AG04450 (cell line): ENCODE data around the gene SMIM41. TPM values are rescaled to one million over a fixed set of nuclear protein-coding genes. Genes with fewer than 3 reads are reported as not detected.

Experiments
- CTCF ChIA-PET: fragments of 300-600, 350-600 bp; formaldehyde crosslinking; extraction: SDS; loops from one replicate; lab custom pipeline; 2022; ENCODE audit warnings: antibody characterized with exemption, inconsistent platforms; lab: Charles Lee
- POLR2A ChIA-PET: fragments of 350-600 bp; formaldehyde crosslinking; extraction: SDS; loops from one replicate; lab custom pipeline; 2021; ENCODE audit warnings: antibody characterized with exemption, inconsistent platforms; lab: Yijun Ruan, JAX
- DNase-seq: peaks from one replicate; pipeline ENCODE4 v3.0.0-alpha.2; 2011; ENCODE audit warnings: low read depth, low spot score
- H3K27ac ChIP-seq: one replicate; pipeline ENCODE4 v1.5.1; 2012; ENCODE audit warnings: low read depth, low read length, control low read depth
- H3K27me3 ChIP-seq: one replicate; pipeline ENCODE4 v1.6.0; 2012; ENCODE audit warnings: low read length; ENCODE audit not compliant: control insufficient read depth, insufficient read depth
- H3K4me3 ChIP-seq: 2 replicates; pipeline ENCODE4 v1.5.1; 2011; ENCODE audit warnings: mild to moderate bottlenecking, low read depth, low read length, control low read depth
- H3K9me3 ChIP-seq: 2 replicates; pipeline ENCODE4 v1.5.1; 2012; ENCODE audit warnings: low read length; ENCODE audit not compliant: control insufficient read depth, insufficient read depth
- polyA plus RNA-seq: library from polyadenylated mRNA; depleted of rRNA; stranded (reverse); fragments of >200 nt; gene quantifications from 2 replicates; pipeline ENCODE4 v1.2.3, GENCODE V29; 2011; rRNA removed
- TF ChIP-seq, protein P1 (sequence below): IDR thresholded peaks from 2 replicates; pipeline ENCODE4 v1.5.1; 2011; ENCODE audit warnings: low read depth, low read length, control low read depth, inconsistent platforms

SMIM41 gene
- polyA plus RNA-seq, 1 experiment = not detected

GRCh38 chr12:52156757-52157565 is 77.5 kb downstream of the SMIM41 start:
- POLR2A ChIA-PET = no interaction called here
- H3K9me3 ChIP-seq = no peaks in the 10 kb centered on the region; the same call in 1 of the 2 replicates
- TF ChIP-seq, protein P1, sequence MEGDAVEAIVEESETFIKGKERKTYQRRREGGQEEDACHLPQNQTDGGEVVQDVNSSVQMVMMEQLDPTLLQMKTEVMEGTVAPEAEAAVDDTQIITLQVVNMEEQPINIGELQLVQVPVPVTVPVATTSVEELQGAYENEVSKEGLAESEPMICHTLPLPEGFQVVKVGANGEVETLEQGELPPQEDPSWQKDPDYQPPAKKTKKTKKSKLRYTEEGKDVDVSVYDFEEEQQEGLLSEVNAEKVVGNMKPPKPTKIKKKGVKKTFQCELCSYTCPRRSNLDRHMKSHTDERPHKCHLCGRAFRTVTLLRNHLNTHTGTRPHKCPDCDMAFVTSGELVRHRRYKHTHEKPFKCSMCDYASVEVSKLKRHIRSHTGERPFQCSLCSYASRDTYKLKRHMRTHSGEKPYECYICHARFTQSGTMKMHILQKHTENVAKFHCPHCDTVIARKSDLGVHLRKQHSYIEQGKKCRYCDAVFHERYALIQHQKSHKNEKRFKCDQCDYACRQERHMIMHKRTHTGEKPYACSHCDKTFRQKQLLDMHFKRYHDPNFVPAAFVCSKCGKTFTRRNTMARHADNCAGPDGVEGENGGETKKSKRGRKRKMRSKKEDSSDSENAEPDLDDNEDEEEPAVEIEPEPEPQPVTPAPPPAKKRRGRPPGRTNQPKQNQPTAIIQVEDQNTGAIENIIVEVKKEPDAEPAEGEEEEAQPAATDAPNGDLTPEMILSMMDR = peak; percentile 96
- CTCF ChIA-PET = interaction anchor here (0.5 to 4.8 kb wide), 44 partner anchors 8 to 824 kb away, joined by 3 to 103 read pairs (median 4); partner anchors contain the start of genes KRT83, KRT86 and NR4A1
- H3K4me3 ChIP-seq = no peak overlapping the region
- H3K27me3 ChIP-seq = no peaks in the 10 kb centered on the region
- no peak overlapping the region for H3K27ac ChIP-seq
- DNase-seq = no peak

DNA sequence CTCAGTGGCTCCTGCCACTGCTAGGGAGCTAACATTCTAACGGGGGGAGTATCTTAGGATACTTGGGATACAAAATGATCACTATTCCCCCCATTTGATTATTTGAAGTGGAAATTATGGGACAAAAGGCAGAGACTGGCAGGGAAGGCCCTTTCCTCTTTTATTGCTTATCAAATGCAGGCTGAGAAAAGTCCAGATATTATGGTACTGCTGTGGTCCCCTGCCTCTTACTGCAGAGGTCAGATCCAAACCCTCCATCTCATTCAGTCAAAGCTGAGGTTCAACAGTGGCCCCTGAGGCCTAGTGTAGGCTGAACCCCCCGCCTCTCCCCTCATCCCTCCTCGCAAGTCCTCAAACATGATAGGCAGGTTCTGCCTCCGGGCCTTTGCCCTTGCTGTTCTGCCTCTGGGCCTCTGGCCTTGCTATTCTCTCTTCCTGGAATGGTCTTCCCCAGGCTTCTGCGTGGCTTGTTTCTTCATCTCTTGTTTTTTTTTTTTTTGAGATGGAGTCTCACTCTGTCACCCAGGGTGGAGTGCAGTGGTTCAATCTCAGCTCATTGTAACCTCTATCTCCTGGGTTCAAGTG is 78.2 kb downstream of the SMIM41 start:
- POLR2A ChIA-PET = no interaction called here
- Histone ChIP-seq H3K27me3 (no peaks in the 10 kb centered on the region), H3K4me3 (no peak overlapping the region), H3K9me3 (no peaks in the 10 kb centered on the region; the same call in 1 of the 2 replicates), H3K27ac (no peak overlapping the region)
- TF ChIP-seq, protein P1 = no peak
- CTCF ChIA-PET = interaction anchor here (0.5 to 4.8 kb wide), 24 partner anchors 9 to 823 kb away, joined by 3 to 103 read pairs (median 8); partner anchors contain the start of genes KRT83 and NR4A1
- DNase-seq = no peak

Other genes with a start within 250 kb of the SMIM41 start
- 0.22 and 0.26 TPM in 2 replicates for gene FIGNL2, start 231.0 kb upstream of the SMIM41 start, polyA plus RNA-seq
- gene ANKRD33, start 191.6 kb upstream of the SMIM41 start, polyA plus RNA-seq = not detected in 2 replicates
- gene ACVRL1, start 172.2 kb upstream of the SMIM41 start, polyA plus RNA-seq = 11.1 and 13.4 TPM in 2 replicates
- 16.4 and 16.6 TPM in 2 replicates for gene ACVR1B, start 128.0 kb upstream of the SMIM41 start, polyA plus RNA-seq
- 7.2 and 7.4 TPM in 2 replicates for gene TAMALIN, start 72.8 kb upstream of the SMIM41 start, polyA plus RNA-seq
- 4.4 and 6.9 TPM in 2 replicates for gene NR4A1, start 28.3 kb upstream of the SMIM41 start, polyA plus RNA-seq
- 97.3 and 112 TPM in 2 replicates for gene ATG101, start 9.7 kb upstream of the SMIM41 start, polyA plus RNA-seq
- gene KRT80, start 112.3 kb downstream of the SMIM41 start, polyA plus RNA-seq = 2.1 and 2.3 TPM in 2 replicates
- gene KRT7, start 153.5 kb downstream of the SMIM41 start, polyA plus RNA-seq = 1.0 and 4.6 TPM in 2 replicates
- 0.04 TPM in 1 of 2 replicates, not detected in the other for gene KRT86, start 194.9 kb downstream of the SMIM41 start, polyA plus RNA-seq
- 0.24 and 2.3 TPM in 2 replicates for gene KRT81, start 211.8 kb downstream of the SMIM41 start, polyA plus RNA-seq
- 0.04 TPM in 1 of 2 replicates, not detected in the other for gene KRT83, start 241.7 kb downstream of the SMIM41 start, polyA plus RNA-seq